GM21360 (cell line): ENCODE data around the gene IFT52.
A peak's percentile ranks its signal among the peaks of the same experiment; 100 is the strongest.
"Not testable (repeated sequence)": the region's sequence is repeated elsewhere in the genome, so short reads cannot be mapped to it uniquely, and the experiment has no call there.

Experiments
- ATAC-seq: cut with Tn5 transposase; IDR thresholded peaks from one replicate; pipeline ENCODE4 v1.9.1; 2021; ENCODE audit warnings: mild to moderate bottlenecking, moderate library complexity; ENCODE audit not compliant: unreplicated experiment

The IFT52 gene

DNA sequence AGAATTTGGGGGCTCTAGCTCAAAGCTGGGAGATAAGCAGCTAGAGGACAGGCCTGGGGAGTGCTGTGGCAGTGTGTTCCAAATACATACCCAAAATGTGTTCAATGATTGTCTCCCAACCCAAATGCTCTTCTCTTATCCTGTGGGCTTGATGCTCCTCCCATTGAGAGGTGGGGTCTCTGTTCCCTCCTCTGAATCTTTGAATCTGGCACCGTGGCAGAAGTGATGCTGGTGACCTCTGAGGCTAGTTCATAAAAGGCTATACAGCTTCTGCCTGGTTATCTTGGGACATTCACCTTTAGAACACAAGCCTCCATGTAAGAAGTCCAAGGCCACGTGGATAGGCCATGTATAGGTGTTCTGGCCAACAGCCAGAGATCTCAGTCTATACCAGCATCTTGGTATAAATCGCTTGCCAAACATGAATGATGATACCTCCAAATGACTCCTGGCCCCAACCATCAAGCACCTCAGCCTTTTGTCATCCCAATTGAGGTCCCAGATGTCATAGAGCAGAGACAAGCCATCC lies 60.3 kb downstream of the IFT52 start:
- ATAC-seq, result no peak

GRCh38 chr20:43651650-43652184 lies 61.0 kb downstream of the IFT52 start:
- not testable (repeated sequence) for ATAC-seq

DNA sequence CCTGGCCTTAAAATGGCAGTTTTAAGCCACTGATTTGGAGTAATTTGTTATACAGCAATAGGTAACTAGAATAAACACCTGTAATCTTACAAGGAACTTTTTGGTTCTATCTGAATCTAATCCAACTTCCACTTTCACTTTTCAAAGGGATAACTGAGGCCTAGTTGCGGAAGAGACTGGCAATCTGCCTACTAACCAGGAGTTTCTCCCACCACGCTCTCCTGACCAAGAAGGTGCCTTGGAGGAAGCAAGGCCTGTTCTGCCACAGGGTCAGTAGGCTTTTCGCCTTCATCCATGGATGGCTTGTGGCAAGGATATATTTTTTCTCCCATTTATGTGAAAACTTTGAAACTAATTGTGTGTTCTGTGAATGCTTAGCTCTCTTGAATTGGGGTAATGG lies 63.2 kb downstream of the IFT52 start:
- no peak for ATAC-seq

DNA sequence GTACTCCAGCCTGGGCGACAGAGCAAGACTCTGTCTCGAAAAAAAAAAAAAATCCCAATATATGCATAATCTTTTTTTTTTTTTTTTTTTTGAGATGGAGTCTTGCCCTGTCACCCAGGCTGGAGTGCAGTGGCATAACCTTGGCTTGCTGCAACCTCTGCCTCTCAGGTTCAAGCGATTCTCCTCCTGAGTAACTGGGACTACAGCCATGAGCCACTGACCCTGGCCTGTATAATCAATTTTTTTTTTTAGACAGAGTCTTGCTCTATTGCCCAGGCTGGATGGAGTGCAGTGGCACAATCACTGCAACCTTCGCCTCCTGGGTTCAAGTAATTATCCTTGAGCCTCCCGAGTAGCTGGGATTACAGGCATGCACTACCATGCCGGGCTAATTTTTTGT lies 64.4 kb downstream of the IFT52 start:
- ATAC-seq, result not testable (repeated sequence)

DNA sequence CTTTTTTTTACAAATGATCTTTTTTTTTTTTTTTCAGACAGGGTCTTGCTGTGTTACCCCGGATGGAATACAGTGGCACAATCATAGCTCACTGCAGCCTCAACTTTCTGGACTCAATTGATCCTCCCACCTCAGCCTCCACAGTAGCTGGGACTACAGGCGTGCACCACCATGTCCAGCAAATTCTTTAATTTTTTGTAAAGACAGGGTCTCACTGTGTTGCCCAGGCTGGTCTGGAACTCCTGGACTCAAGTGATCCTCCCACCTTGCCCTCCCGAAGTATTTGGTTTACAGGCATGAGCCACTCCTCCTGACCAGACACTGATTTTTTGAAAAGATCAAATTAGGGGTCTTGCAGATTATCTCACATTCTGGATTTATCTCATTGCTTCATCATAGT lies 65.2 kb downstream of the IFT52 start:
- no peak for ATAC-seq

- ATAC-seq, result peak; percentile 14
Measured at GRCh38 chr20:43658069-43658722, 67.5 kb downstream of the IFT52 start.

DNA sequence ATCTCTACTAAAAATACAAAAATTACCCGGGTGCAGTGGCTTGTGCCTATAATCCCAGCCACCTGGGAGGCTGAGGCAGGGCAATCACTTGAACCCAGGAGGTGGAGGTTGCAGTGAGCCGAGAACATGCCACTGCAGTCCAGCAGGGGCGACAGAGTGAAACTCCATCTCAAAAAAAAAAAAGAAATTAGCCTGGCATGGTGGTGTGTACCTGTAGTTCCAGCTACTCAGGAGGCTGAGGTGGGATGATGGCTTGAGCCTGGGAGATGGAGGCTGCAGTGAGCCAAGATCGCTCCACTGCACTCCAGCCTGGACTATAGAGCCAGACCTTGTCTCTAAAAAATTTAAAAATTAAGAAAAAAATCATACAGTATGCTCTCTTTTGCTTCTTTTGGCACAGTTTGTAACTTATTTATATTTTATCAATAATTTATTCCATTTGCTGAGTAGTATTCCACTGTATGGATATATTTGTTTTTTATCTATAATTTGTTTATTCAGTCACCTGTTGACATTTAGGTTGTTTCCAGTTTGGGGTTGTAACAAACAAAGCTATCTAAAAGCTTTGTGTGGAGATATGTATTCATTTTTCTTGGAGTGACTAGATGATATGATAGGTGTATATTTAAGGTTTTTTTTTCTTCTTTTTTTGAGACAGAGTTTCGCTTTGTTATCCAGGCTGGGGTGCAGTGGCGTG lies 68.1 kb downstream of the IFT52 start:
- ATAC-seq, result no peak

GRCh38 chr20:43662943-43663655 lies 72.4 kb downstream of the IFT52 start:
- ATAC-seq, result no peak

DNA sequence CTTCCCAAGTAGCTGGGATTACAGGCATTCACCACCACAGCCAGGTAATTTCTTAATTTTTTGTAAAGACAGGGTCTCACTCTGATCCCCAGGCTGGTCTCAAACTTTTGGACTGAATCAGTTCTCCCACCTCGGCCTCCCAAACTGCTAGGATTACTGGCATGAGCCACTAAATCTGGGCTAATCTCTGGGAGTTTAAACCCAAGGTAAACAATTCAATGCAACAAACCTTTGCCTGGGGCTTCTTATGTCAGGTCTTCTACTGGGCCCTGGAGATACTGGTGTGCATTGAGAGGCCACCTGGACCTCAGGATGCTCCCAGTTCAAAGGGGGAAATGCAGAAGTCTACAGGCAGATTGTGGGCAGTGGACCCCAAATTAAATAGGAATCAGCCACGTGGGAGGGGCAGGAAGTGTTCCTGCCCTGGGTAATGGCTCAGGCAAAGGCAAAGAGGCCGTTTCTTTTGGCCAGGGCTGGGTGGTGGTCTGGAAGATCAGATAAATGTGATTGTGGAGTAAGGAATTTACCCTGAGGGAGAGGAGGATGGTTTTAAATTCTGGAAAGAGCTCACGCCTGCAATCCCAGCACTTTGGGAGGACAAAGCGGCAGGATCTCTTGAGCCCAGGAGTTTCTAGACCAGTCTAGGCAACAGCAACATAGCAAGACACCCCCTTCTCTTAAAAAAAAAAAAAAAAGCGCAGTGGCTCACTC lies 74.9 kb downstream of the IFT52 start:
- no peak for ATAC-seq

- peak; percentile 63 for ATAC-seq
Measured at GRCh38 chr20:43666376-43667328, 75.9 kb downstream of the IFT52 start, which contains the start of gene MYBL2. Gene MYBL2, plus strand, starts transcription at chr20:43667114. Its CDS starts 170 bp downstream, at chr20:43667284.

DNA sequence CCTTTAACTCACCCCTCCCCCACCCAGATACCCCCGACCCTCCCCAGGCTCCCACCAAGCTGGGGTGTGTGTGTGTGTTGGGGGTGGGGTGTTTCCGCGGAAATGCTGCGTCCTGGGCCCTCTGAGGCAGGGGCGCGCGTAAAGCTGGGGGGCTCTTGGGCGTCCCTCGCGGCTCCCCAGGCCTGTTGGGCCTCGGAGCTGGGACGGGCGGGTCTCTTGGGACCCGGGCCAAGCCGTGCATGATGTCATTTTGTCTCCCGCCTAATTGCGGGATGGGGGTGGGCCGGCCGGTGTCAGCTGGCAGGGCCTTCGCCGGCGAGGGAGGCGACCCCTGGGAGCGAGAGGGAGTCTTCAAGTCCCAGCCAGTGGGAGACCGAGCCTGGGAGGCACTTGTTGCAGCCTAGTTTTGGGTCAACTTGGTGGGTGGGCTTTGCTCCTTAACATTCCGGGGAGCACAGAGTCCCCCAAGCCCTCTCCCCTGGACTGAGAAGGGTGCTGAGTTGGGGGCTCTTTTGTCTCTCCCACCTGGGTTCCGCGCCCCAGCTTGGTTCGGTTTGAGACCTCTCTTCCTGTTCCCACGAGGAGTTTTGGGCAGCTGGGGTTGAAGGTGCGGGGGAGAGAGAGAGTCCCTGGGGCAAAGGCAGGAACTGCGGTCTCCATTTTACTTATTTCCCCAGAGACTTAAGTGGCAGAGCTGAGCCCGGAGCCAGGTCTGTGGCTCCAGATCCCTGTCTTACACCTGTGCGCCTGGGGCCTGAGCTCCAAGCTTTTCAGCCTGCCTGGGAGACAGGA lies 76.8 kb downstream of the IFT52 start:
- ATAC-seq, result peak; percentile 28

DNA sequence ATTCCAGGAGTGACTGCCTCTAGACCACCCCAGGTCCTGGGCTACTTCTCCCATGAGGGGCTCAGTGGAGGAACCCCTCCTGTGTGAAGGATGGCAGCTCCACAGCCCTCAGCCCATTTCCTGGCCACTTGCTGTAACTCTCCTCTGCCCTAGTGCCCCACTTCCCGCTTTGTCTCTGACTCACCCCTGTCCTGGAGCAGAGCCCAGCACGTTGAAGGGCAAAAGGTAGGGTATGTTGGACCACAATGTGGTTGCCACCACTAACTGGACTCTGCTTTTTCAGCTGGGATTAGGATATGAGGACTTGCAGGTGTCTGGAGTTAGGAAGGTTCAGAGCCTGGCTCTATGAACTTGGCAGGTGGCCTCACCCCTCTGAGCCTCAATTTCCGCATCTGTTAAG lies 78.6 kb downstream of the IFT52 start:
- ATAC-seq, result no peak

DNA sequence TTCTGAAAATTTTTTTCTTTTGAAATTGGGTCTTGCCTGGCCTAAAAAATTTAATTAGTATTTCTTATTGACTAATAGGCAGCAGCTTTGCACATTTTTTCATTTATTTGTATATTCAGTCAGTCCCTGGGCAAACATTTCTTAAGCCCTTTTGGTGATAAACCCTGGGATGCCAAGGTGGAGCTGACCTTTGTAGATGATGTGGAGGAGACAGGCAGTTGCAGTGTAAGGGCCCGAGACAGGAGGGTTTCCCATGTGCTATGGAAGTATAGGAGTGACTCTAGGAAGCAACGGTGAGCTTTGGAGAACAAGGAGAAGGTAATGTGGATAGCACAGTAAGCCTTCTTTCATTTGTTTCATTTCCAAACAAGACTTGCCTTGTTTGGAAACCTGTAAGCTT lies 79.7 kb downstream of the IFT52 start:
- ATAC-seq, result no peak

DNA sequence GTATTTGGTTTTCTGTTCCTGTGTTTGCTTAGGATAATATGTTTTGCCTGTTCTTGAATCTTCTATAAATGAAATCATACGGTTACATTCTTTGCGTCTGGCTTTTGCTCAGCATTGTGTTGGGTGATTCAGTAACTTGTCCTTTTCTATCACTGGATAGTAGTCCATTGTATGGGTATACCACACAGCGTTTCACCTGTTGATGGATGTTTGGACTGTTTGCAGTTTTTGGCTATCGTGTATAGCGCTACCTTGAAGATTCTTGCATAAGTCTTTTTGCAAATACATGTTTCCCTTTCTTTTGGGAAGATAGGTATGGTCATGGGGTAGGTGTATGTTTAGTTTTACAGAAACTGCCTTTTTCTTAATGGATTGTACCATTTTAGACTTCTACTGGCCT lies 85.6 kb downstream of the IFT52 start:
- no peak for ATAC-seq

DNA sequence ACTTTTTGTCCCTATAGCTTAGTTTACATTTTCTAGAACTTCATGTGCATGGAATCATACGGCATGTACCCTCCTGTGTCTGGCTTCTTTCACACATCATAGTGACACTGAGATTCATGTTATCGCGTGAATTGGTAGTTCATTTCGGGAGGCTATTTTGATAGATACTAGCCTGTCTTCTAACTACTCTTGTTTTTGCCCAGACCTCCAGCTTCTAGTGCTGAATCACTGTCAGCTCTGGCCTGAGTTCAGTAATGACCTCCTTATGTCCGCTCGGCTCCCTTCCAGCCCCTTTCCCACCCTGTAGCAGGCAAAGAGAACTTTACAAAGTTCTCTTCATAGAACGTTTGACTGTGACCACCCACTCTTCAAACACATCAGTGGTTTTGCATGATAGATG lies 90.2 kb downstream of the IFT52 start:
- ATAC-seq, result peak; percentile 4

- ATAC-seq, result peak; percentile 23
Measured at GRCh38 chr20:43681468-43681942, 90.8 kb downstream of the IFT52 start.

GRCh38 chr20:43681991-43682410 lies 91.3 kb downstream of the IFT52 start:
- ATAC-seq, result peak; percentile 91

- ATAC-seq, result peak; percentile 31
Measured at GRCh38 chr20:43682446-43682845, 91.7 kb downstream of the IFT52 start.

DNA sequence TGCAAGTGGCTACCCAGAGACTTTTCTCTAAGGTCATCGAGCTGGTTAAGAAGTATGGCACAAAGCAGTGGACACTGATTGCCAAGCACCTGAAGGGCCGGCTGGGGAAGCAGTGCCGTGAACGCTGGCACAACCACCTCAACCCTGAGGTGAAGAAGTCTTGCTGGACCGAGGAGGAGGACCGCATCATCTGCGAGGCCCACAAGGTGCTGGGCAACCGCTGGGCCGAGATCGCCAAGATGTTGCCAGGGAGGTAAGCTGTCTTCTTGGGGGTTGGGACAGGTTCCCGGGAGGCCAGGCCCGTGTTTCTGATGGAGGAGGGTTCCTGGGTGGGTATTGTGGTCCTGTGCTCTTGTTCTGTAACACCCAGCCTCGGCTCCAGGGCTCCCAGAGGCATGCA lies 96.1 kb downstream of the IFT52 start:
- ATAC-seq, result no peak
